NCI-H748 treated with DMSO at 0.1 percent for 48 hours (cell line): Measurements from ENCODE around the gene PNPLA8.
A peak's percentile ranks its signal among the peaks of the same experiment; 100 is the strongest.
"Not testable (repeated sequence)": the region's sequence is repeated elsewhere in the genome, so short reads cannot be mapped to it uniquely, and the experiment has no call there.

Source experiments
- DNase-seq: peaks from one replicate; lab custom pipeline; 2025; lab: John Stamatoyannopoulos, UW

PNPLA8 gene

DNA sequence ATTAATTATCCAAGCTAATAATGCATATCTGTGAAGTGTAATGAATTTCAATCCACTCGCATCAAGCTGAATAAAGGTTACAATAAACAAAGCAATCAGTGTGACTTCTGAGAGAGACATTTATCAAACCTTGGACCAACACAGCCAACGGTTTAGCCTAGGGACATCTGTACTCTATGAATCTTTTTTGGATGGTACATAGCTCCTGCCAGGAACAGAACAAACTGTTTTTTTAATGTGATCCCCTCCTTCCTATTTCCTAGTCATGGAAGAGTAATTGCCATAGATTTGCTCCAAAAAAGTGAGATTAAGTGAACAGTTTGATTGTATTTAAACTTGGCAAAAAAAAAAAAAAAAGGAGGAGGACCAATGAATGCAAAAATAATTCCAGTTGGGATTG lies 58.5 kb downstream of the PNPLA8 start:
- no peak for DNase-seq

DNA sequence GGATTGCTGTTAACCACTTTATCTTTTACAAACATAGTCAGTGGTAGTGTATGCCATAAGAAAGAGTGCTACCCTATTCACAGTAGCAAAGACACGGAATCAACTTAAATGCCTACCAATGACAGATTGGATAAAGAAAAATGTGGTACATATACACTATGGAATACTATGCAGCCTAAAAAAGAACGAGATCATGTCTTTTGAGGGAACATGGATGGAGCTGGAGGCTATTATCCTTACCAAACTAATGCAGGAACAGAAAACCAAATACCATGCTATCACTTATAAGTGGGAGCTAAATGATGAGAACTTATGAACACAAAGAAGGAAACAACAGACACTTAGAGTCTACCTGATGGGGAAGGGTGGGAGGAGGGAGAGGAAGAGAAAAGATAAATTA lies 59.6 kb downstream of the PNPLA8 start:
- not testable (repeated sequence) for DNase-seq

DNA sequence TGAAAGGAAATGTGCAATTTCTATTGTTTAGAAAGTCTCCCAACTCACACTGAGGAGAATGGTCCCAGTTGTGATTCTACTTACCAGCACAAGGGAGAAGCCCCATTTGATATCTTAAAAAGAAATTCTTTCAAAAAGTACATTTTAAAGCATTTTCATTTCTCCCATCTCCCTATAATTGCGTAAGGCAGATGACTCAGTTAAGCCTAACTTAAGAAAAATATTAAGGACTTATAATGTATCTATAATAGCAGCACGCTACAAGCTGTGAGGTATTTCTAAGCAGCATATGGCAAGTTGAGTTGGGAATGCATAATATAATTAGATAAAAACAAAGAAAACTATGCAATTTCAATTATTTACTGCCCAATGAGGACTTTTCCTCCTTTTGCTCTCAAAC lies 61.2 kb downstream of the PNPLA8 start:
- no peak for DNase-seq

DNA sequence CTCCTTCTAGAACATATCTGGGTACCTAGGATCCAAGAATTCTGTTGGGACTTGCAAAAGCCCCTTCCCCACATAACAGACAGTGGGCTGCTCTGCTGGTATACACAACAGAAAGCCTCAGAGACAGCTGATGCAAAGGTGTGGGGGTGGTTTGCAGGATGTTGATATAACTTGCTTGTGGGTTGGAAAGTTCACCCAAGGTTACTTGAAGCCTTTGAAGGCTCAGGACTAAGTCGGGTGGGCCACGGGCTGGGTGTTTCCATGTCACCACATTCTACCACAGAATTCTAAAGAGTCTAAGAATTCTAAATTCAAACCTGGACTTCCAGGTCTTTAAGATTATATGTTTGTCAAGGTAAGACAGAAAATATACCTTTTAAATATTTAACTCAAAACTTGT lies 62.3 kb downstream of the PNPLA8 start:
- no peak for DNase-seq

- DNase-seq: no peak
Observed at GRCh38 chr7:108461840-108462239, 64.1 kb downstream of the PNPLA8 start.

- no peak for DNase-seq
Observed at GRCh38 chr7:108460964-108461363, 65.0 kb downstream of the PNPLA8 start.

- DNase-seq: peak; percentile 41
Observed at GRCh38 chr7:108459922-108460551, 65.9 kb downstream of the PNPLA8 start.

- DNase-seq: no peak
Observed at GRCh38 chr7:108457871-108458270, 68.1 kb downstream of the PNPLA8 start.

DNA sequence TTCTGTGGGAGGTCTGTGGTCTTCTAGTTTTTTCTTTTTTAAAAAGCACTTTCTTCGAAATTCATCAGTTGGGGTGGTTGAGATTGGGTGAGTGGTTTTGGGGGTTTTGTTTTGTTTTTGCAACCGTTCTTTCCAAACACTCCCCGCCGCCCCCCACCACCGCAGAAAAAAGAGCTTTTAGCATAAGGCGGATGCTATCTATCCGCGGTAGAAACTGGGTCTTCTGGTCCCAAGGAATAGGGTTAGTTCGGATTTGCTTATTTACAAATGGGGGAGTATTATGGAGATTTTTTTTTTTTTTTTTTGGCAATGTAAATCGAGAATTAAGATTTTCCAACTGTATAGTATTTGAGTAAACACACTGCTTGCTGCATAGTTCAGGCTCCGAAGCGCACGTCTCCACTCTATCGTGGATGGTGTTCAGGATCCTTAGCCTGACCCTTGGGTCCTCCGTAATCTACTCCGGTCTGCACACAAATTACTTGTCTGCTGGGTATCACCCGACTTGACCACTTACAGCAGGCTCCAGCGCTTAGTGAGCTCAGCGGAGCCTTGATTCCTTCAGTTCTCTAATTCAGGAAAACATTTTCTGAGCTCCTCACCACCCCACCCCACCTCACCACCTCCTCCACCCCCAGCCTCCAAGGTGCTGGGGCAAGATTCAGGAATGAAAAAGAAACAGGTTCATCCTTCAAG lies 68.9 kb downstream of the PNPLA8 start:
- no peak for DNase-seq

DNA sequence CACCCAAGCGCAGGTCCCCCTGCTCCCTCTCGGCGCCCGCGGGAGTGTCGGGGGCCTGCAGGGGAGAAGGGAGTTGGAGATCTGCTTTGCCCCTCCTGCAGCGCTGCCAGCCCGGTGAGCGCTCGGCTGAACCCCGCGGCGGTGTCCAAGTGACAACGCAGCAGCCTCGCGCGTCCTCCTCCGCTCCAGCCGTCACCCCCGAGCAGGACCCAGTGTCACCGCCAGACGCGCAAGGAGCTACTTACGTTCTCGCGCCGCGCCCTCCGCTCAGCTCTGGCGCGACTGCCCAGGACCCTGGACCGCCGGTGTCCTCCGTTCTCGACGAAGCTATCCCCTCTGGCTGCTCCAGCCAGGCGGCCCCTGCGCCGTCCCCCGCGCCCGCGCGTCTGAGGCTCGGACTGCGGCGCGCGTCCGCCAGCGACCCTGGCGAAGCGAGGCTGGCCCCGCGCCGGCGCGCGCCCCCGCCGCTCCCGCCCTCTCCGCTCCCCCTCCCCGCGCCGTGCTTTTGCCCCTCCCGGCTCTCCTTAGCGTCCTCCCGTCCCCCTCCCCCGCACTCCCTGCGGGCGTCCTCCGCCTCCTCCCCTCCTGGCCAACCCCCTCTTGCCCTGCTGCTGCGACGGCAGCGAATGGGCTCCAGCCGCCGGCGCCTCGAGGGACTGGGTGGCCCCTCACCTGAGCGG lies 69.8 kb downstream of the PNPLA8 start, which contains the start of gene NRCAM:
NRCAM (minus strand) TSS at position 439 of the 680 bp plus-strand sequence. CDS start 216,372 bp downstream, outside the sequence.
- peak; percentile 83 for DNase-seq

GRCh38 chr7:108455551-108455997 lies 70.4 kb downstream of the PNPLA8 start:
- no peak for DNase-seq

- peak; percentile 57 for DNase-seq
Observed at GRCh38 chr7:108454674-108455550, 71.0 kb downstream of the PNPLA8 start.

GRCh38 chr7:108454317-108454673 lies 71.6 kb downstream of the PNPLA8 start:
- no peak for DNase-seq

- DNase-seq: no peak
Observed at GRCh38 chr7:108453320-108453719, 72.6 kb downstream of the PNPLA8 start.

DNA sequence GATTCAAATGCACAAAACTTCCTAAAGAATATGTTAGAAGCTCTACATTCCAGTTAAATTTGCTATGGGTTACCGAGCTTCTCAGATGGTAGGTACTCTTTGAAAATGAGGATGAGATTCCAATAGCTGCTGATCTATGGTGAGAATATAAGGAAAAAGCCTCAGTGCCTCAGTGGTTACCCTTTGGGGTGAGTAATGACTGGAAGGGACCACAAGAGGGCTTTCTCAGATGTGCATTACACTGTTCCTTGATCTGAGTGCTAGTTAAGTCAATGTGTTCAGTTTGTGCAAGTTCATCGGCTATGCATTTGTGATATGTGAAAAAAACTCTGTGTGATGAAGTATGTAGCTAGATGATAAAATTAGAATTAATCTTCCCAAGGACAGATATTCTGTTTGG lies 73.2 kb downstream of the PNPLA8 start:
- DNase-seq: peak; percentile 32

DNA sequence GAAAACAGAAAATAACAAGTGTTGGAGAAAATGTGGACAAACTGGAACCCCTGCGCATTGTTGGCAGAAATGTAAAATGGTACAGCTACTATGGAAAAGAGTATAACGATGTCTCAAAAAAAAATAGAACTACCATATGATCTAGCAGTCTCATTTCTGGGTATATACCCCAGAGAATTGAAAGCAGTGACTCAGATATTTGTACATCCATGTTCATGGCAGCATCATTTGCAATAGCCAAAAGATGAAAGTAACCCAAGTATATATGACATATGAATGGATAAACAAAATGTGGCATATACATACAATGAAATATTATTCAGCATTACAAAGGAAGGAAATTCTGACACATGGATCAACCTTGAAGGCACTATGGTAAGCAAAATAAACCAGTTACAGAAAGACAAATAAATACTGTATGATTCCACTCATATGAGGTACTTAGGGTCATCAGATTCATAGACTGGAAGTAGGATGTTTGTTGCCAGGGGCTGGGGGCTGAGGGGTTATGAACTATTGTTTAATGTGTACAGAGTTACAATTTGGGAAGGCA lies 74.6 kb downstream of the PNPLA8 start:
- DNase-seq: no peak

DNA sequence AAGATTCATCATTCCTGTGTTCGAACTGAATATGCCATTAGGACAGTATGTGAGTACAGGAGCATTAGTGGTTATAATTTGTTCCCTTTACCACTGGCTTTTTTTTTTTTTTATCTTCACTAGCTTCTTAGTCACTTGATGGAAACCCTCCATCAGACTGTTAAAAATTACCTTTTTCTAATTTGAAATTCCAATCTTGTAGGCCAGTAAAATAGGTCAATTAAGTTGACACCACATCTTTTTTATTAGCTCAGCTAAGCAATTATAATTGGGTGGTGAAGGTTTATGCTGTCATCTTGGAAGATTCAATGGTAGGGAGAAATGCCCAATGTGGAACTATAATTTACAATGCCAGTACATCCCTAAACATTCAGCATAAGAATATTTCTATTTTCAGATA lies 75.8 kb downstream of the PNPLA8 start:
- no peak for DNase-seq

DNA sequence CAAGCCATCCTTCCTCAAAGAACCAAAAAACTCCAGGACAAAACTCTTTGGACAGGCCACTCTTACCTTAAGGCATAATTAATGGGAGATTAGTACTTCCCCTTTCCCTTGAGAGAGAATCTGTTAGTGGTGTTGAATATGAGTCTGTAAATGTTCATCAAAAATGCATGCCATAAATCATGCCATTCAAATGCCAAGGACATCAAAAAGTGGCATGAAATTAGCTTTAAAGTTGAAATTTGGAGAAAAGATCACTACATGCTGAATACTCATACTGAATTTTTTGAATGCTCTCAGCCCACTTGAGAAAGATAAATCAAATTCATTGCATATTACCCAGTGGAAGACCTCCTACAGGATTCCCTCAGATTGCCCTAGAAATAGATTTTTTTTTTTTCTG lies 76.4 kb downstream of the PNPLA8 start:
- no peak for DNase-seq

DNA sequence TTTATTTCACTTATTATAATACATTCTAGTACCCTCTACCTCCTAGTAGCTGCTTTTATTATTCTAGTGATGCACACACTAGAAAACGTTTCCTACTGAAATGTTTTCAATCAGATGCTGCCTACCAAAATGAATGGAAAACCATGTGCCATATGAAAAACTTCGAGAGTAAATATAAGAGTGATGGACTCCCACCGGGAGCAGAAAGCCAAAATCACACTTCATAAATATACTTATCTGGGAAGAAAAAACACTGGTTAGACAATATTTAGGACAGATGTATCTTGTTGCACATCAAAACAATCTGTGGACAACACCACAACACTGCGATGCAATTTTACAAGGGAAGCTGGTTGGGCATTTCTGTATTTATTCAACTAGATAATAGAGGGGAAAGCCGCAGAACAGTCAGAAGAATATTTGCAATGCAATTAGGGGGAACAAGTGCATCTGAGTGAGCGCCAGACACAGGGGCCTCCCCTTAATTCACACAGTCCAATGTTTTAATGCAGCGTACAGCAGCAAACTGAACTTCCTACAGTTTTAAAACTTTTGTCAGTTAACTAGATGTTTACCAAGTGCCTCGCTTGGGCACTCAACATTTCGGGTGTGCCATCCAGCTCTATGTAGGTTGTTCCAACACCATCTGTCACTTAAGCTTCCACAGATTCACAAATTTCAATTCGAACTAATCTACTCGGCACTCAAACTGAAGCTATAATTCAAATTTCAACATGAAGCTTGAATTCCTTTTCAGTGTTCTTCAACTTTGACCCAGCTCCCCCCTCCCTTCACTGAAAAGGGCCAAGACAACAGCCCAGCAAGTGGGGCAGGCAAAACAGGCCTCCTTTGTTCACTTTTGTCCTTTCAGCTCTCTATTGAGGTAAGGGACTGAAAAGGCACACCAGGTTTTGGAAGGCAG lies 77.1 kb downstream of the PNPLA8 start:
- DNase-seq: peak; percentile 90

DNA sequence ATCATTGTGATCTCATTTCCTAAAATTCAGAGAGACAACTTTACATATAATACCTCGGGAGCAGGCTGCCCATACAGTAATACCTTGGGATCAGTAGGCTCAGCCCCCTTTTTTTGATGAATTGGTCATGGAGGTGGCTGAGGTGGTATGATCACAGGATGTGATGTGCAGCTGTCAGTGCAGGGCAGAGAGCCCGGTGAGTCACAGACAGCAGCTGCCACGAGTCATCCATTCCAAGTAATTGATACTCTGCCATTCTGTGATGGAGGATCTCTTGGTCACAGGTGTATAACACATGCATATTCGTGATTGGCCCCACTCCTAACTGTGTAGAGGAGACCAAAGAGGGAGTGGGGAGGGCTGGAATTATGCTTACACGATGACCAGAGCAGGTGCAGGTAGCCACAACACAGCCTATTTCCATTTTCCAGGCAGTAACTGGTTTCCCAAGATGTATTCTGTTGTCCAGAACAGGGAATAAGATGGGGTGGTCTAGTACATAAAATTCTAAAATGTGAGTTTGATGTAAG lies 83.8 kb downstream of the PNPLA8 start:
- DNase-seq: no peak
